ENCODE measurements around the gene ASMTL.

DNA sequence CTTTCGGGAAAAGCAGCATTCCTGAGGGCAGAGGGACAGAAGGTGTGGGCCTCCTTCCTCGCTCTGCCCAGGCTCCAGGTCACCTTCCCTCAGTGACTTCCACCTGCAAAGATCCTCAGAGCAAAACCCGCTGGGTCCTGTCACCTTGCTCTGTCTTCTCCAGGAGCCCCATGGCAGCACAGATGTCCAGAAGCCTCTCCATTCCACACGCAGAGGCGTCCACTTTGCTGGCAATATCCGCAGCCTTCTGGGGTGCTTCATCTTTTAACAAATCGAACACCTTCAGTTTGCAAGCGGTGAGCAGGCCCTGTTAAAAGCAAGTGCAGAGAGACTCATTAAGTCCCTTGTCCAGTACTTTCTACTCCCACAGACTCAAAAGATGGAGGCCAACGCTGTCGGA is 27.3 kb downstream of the ASMTL start:
- TF ChIP-seq, protein P1, sequence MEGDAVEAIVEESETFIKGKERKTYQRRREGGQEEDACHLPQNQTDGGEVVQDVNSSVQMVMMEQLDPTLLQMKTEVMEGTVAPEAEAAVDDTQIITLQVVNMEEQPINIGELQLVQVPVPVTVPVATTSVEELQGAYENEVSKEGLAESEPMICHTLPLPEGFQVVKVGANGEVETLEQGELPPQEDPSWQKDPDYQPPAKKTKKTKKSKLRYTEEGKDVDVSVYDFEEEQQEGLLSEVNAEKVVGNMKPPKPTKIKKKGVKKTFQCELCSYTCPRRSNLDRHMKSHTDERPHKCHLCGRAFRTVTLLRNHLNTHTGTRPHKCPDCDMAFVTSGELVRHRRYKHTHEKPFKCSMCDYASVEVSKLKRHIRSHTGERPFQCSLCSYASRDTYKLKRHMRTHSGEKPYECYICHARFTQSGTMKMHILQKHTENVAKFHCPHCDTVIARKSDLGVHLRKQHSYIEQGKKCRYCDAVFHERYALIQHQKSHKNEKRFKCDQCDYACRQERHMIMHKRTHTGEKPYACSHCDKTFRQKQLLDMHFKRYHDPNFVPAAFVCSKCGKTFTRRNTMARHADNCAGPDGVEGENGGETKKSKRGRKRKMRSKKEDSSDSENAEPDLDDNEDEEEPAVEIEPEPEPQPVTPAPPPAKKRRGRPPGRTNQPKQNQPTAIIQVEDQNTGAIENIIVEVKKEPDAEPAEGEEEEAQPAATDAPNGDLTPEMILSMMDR (IDR thresholded peaks at IDR 0.05; ENCODE audit: insufficient read depth, low read length, poor library complexity, severe bottlenecking), result no peak
- no peak for TF ChIP-seq EZH2phosphoT487 (conservative IDR thresholded peaks at IDR 0.05; ENCODE audit: low read length)

Data from SU-DHL-6 (cell line).